ENCODE data around the gene RASSF10. TPM values are rescaled to one million over a fixed set of nuclear protein-coding genes. Genes with fewer than 3 reads are reported as not detected.

Gene RASSF10
- total RNA-seq, 1 experiment from 2014 or later, result 3.2 TPM

- Mint-ChIP-seq H3K27me3 (ENCODE audit: low read depth) (no peaks in the 10 kb centered on the region), H3K4me3 (no peak overlapping the region), H3K9me3 (no peaks in the 10 kb centered on the region), H3K4me1 (peaks cover 9% of the 10 kb centered on the region), H3K27ac (no peak overlapping the region), H3K36me3 (no peaks in the 10 kb centered on the region)
- POLR2A ChIA-PET, result interaction anchor here (0.6 to 0.7 kb wide), 2 partner anchors 323 to 1167 kb away, joined by 3 read pairs; no protein-coding TSS in a partner anchor
- no peak for TF ChIP-seq MAX (CRISPR knock-in tag; IDR thresholded peaks at IDR 0.05)
- no peak for TF ChIP-seq SOX15 (CRISPR knock-in tag; IDR thresholded peaks at IDR 0.05)
- TF ChIP-seq ZBTB43 (CRISPR knock-in tag; IDR thresholded peaks at IDR 0.05), result no peak
- TF ChIP-seq CBFB (CRISPR knock-in tag; IDR thresholded peaks at IDR 0.05; ENCODE audit: low read depth), result no peak
- no peak for TF ChIP-seq ZNF281 (CRISPR knock-in tag; IDR thresholded peaks at IDR 0.05)
- TF ChIP-seq E2F5 (CRISPR knock-in tag; IDR thresholded peaks at IDR 0.05), result no peak
- no peak for TF ChIP-seq IRF2 (CRISPR knock-in tag; IDR thresholded peaks at IDR 0.05; ENCODE audit: borderline replicate concordance, low read depth)
- no peak for TF ChIP-seq E2F4 (CRISPR knock-in tag; IDR thresholded peaks at IDR 0.05; ENCODE audit: borderline replicate concordance, low read depth)
- no peak for TF ChIP-seq NFYB (CRISPR knock-in tag; conservative IDR thresholded peaks at IDR 0.05; ENCODE audit: low read depth)
- no peak for TF ChIP-seq FOXP4 (CRISPR knock-in tag; IDR thresholded peaks at IDR 0.05)
- TF ChIP-seq ARID4B (CRISPR knock-in tag; IDR thresholded peaks at IDR 0.05; ENCODE audit: borderline replicate concordance), result no peak
- no peak for TF ChIP-seq STAT6 (CRISPR knock-in tag; conservative IDR thresholded peaks at IDR 0.05; ENCODE audit: low read depth)
- TF ChIP-seq ZSCAN18 (CRISPR knock-in tag; IDR thresholded peaks at IDR 0.05), result no peak
- no peak for TF ChIP-seq FOXJ3 (CRISPR knock-in tag; IDR thresholded peaks at IDR 0.05; ENCODE audit: borderline replicate concordance)
- no peak for TF ChIP-seq ATF2 (CRISPR knock-in tag; IDR thresholded peaks at IDR 0.05; ENCODE audit: borderline replicate concordance, low read depth)
- no peak for TF ChIP-seq NR1H2 (CRISPR knock-in tag; IDR thresholded peaks at IDR 0.05)
- CTCF ChIA-PET, result interaction anchor here (1.0 to 2.5 kb wide), 5 partner anchors 16 to 649 kb away, joined by 3 to 27 read pairs (median 5); no protein-coding TSS in a partner anchor
- no peak; the same call in 1 of the 2 replicates for ATAC-seq
- DNase-seq (ENCODE audit: low spot score), result no peak
Measured at GRCh38 chr11:12979928-12980689, 29.0 kb upstream of the RASSF10 start.
